ENCODE data around the gene HDDC3. TPM values are rescaled to one million over a fixed set of nuclear protein-coding genes. Genes with fewer than 3 reads are reported as not detected.
"Not testable (repeated sequence)": the region's sequence is repeated elsewhere in the genome, so short reads cannot be mapped to it uniquely, and the experiment has no call there.

The HDDC3 gene
- total RNA-seq, 2 experiments from 2014 or later = 28.1 to 29.2 TPM

GRCh38 chr15:90909976-90910375 is 22.4 kb downstream of the HDDC3 start:
- Mint-ChIP-seq H3K4me3 (no peak overlapping the region), H3K36me3 (peaks cover 16% of the 10 kb centered on the region), H3K27me3 (no peaks in the 10 kb centered on the region), H3K9me3 (no peaks in the 10 kb centered on the region), H3K27ac (no peak overlapping the region), H3K4me1 (peaks cover 3% of the 10 kb centered on the region)
- ATAC-seq (ENCODE audit: low read depth) = no peak
- POLR2A ChIA-PET = interaction anchor here (1.2 kb wide), 1 partner anchor 12 kb away, joined by 3 read pairs; no protein-coding TSS in a partner anchor
- no peak for DNase-seq

- H3K27me3 Mint-ChIP-seq; H3K4me1 Mint-ChIP-seq; ATAC-seq (ENCODE audit: low read depth); DNase-seq; H3K9me3 Mint-ChIP-seq; H3K4me3 Mint-ChIP-seq; H3K27ac Mint-ChIP-seq; POLR2A ChIA-PET: not testable (repeated sequence)
- H3K36me3 Mint-ChIP-seq = peaks cover 16% of the 10 kb centered on the region
Observed at GRCh38 chr15:90909449-90909848, 22.9 kb downstream of the HDDC3 start.

- POLR2A ChIA-PET = no interaction called here
- ATAC-seq (ENCODE audit: low read depth) (no peak), DNase-seq (no peak)
- no peak overlapping the region for H3K27ac Mint-ChIP-seq
- no peaks in the 10 kb centered on the region for H3K9me3 Mint-ChIP-seq
- no peak overlapping the region for H3K4me3 Mint-ChIP-seq
- H3K27me3 Mint-ChIP-seq = no peaks in the 10 kb centered on the region
- peaks cover 11% of the 10 kb centered on the region for H3K4me1 Mint-ChIP-seq
- H3K36me3 Mint-ChIP-seq = peaks cover 16% of the 10 kb centered on the region
Observed at GRCh38 chr15:90907838-90908507, 24.4 kb downstream of the HDDC3 start.

GRCh38 chr15:90907051-90907660 is 25.2 kb downstream of the HDDC3 start:
- DNase-seq = no peak
- no peak for ATAC-seq (ENCODE audit: low read depth)
- Mint-ChIP-seq H3K27me3 (no peaks in the 10 kb centered on the region), H3K27ac (no peak overlapping the region), H3K4me3 (no peak overlapping the region), H3K36me3 (peaks cover 16% of the 10 kb centered on the region), H3K9me3 (no peaks in the 10 kb centered on the region), H3K4me1 (peaks cover 12% of the 10 kb centered on the region)
- POLR2A ChIA-PET = interaction anchor here (7.0 kb wide), 1 partner anchor 25 kb away, joined by 141 read pairs; the partner anchor contains the start of genes HDDC3 and UNC45A

- Mint-ChIP-seq H3K4me1 (peaks cover 20% of the 10 kb centered on the region), H3K36me3 (peaks cover 15% of the 10 kb centered on the region), H3K4me3 (no peak overlapping the region), H3K27ac (no peak overlapping the region), H3K9me3 (no peaks in the 10 kb centered on the region), H3K27me3 (no peaks in the 10 kb centered on the region)
- DNase-seq (no peak), ATAC-seq (ENCODE audit: low read depth) (no peak)
- POLR2A ChIA-PET = interaction anchor here (1.6 to 7.0 kb wide), 2 partner anchors 16 to 26 kb away, joined by 4 to 141 read pairs; partner anchors contain the start of genes HDDC3 and UNC45A
Observed at GRCh38 chr15:90906181-90906849, 26.0 kb downstream of the HDDC3 start.

GRCh38 chr15:90905306-90906180 is 26.8 kb downstream of the HDDC3 start:
- Mint-ChIP-seq H3K9me3 (no peaks in the 10 kb centered on the region), H3K36me3 (peaks cover 15% of the 10 kb centered on the region), H3K27me3 (no peaks in the 10 kb centered on the region), H3K4me1 (peaks cover 23% of the 10 kb centered on the region), H3K27ac (no peak overlapping the region), H3K4me3 (no peak overlapping the region)
- ATAC-seq (ENCODE audit: low read depth) (no peak), DNase-seq (no peak)
- POLR2A ChIA-PET = interaction anchor here (1.6 to 7.0 kb wide), 2 partner anchors 17 to 27 kb away, joined by 4 to 141 read pairs; partner anchors contain the start of genes HDDC3 and UNC45A

- no peaks in the 10 kb centered on the region for H3K27me3 Mint-ChIP-seq
- H3K4me3 Mint-ChIP-seq = peak overlapping the region; percentile 16
- ATAC-seq (ENCODE audit: low read depth) (no peak), DNase-seq (no peak)
- peaks cover 13% of the 10 kb centered on the region for H3K36me3 Mint-ChIP-seq
- H3K4me1 Mint-ChIP-seq = peaks cover 25% of the 10 kb centered on the region
- POLR2A ChIA-PET = interaction anchor here (1.6 to 7.0 kb wide), 3 partner anchors 9 to 28 kb away, joined by 4 to 141 read pairs (median 17); partner anchors contain the start of genes HDDC3 and UNC45A
- no peaks in the 10 kb centered on the region for H3K9me3 Mint-ChIP-seq
- no peak overlapping the region for H3K27ac Mint-ChIP-seq
Observed at GRCh38 chr15:90904746-90905145, 27.6 kb downstream of the HDDC3 start.

- Mint-ChIP-seq H3K4me1 (peaks cover 25% of the 10 kb centered on the region), H3K4me3 (peak overlapping the region; percentile 88), H3K27me3 (no peaks in the 10 kb centered on the region), H3K36me3 (peaks cover 13% of the 10 kb centered on the region), H3K27ac (peak overlapping the region; percentile 89), H3K9me3 (no peaks in the 10 kb centered on the region)
- POLR2A ChIA-PET = interaction anchor here (0.7 to 7.0 kb wide), 12 partner anchors 10 to 328 kb away, joined by 3 to 141 read pairs (median 6); partner anchors contain the start of genes BLM, HDDC3, RCCD1 and UNC45A
- DNase-seq (no peak), ATAC-seq (ENCODE audit: low read depth) (no peak)
Observed at GRCh38 chr15:90903733-90904536, 28.4 kb downstream of the HDDC3 start.

- no peaks in the 10 kb centered on the region for H3K9me3 Mint-ChIP-seq
- DNase-seq = peak; percentile 81
- peak within 1 kb of the TSS; percentile 89 for H3K27ac Mint-ChIP-seq
- no peaks in the 10 kb centered on the region for H3K27me3 Mint-ChIP-seq
- POLR2A ChIA-PET = interaction anchor here (0.6 to 7.0 kb wide), 17 partner anchors 11 to 327 kb away, joined by 3 to 141 read pairs (median 5); partner anchors contain the start of genes BLM, HDDC3, RCCD1 and UNC45A
- peaks cover 25% of the 10 kb centered on the region for H3K4me1 Mint-ChIP-seq
- H3K4me3 Mint-ChIP-seq = peak within 1 kb of the TSS; percentile 88
- peak; percentile 71 for ATAC-seq (ENCODE audit: low read depth)
- peaks cover 13% of the 10 kb centered on the region for H3K36me3 Mint-ChIP-seq
Observed at GRCh38 chr15:90902840-90903732, 29.3 kb downstream of the HDDC3 start, which contains the start of gene MAN2A2. Gene MAN2A2, plus strand, starts transcription at chr15:90903302. Its CDS starts 906 bp downstream, at chr15:90904208.

GRCh38 chr15:90902040-90902839 is 30.1 kb downstream of the HDDC3 start:
- Mint-ChIP-seq H3K4me3 (peak overlapping the region; percentile 83), H3K27me3 (no peaks in the 10 kb centered on the region), H3K27ac (peak overlapping the region; percentile 83), H3K4me1 (peaks cover 25% of the 10 kb centered on the region), H3K36me3 (peaks cover 12% of the 10 kb centered on the region), H3K9me3 (no peaks in the 10 kb centered on the region)
- POLR2A ChIA-PET = interaction anchor here (0.6 to 7.0 kb wide), 16 partner anchors 12 to 306 kb away, joined by 3 to 141 read pairs (median 5); partner anchors contain the start of genes BLM, HDDC3, RCCD1 and UNC45A
- DNase-seq = peak; percentile 84
- ATAC-seq (ENCODE audit: low read depth) = peak; percentile 78
